Stimulated activated CD4-positive, alpha-beta T cell treated with anti-CD3 and anti-CD28 coated beads, Interleukin-12 subunit alpha, Interleukin-12 subunit beta, amount 100 ng/mL, for 4 hours (primary cell): ENCODE data around the gene HVCN1.

Experiments used
- DNase-seq: peaks from one replicate; pipeline ENCODE4 v3.0.0-alpha.2; 2020

HVCN1 gene

GRCh38 chr12:110698171-110698902 is 9.4 kb upstream of the HVCN1 start:
- DNase-seq, result peak; percentile 59

GRCh38 chr12:110697236-110697635 is 8.3 kb upstream of the HVCN1 start:
- DNase-seq, result no peak

GRCh38 chr12:110696283-110696682 is 7.4 kb upstream of the HVCN1 start:
- no peak for DNase-seq

GRCh38 chr12:110694330-110694901 is 5.5 kb upstream of the HVCN1 start:
- no peak for DNase-seq

- no peak for DNase-seq
These were observed 4.8 kb upstream of the HVCN1 start for GRCh38 chr12:110693731-110694130.

- no peak for DNase-seq
These were observed 1.2 kb upstream of the HVCN1 start for GRCh38 chr12:110690127-110690430.

GRCh38 chr12:110689281-110690126 is 589 bp upstream of the HVCN1 start:
- DNase-seq, result peak; percentile 32

- DNase-seq, result no peak
These were observed 1.3 kb downstream of the HVCN1 start for GRCh38 chr12:110687396-110688169.

- DNase-seq, result no peak
These were observed 2.5 kb downstream of the HVCN1 start for GRCh38 chr12:110686294-110686903.

GRCh38 chr12:110684312-110684836 is 4.5 kb downstream of the HVCN1 start:
- no peak for DNase-seq

GRCh38 chr12:110683888-110684287 is 5.0 kb downstream of the HVCN1 start:
- no peak for DNase-seq

- no peak for DNase-seq
These were observed 8.9 kb downstream of the HVCN1 start for GRCh38 chr12:110680032-110680431.

GRCh38 chr12:110679201-110679600 is 9.7 kb downstream of the HVCN1 start:
- DNase-seq, result no peak

GRCh38 chr12:110677982-110678381 is 10.9 kb downstream of the HVCN1 start:
- no peak for DNase-seq

GRCh38 chr12:110677206-110677911 is 11.6 kb downstream of the HVCN1 start:
- DNase-seq, result no peak

- no peak for DNase-seq
These were observed 12.7 kb downstream of the HVCN1 start for GRCh38 chr12:110676171-110676570.

- DNase-seq, result peak; percentile 36
These were observed 18.7 kb downstream of the HVCN1 start for GRCh38 chr12:110670161-110670701.

GRCh38 chr12:110669193-110669502 is 19.8 kb downstream of the HVCN1 start:
- no peak for DNase-seq

GRCh38 chr12:110668480-110669192 is 20.3 kb downstream of the HVCN1 start:
- DNase-seq, result no peak

- DNase-seq, result no peak
These were observed 21.2 kb downstream of the HVCN1 start for GRCh38 chr12:110667671-110668070.

GRCh38 chr12:110666892-110667291 is 22.0 kb downstream of the HVCN1 start:
- no peak for DNase-seq
